Bronchial epithelial cell (primary cell): ENCODE data around the gene RAB14. TPM values are rescaled to one million over a fixed set of nuclear protein-coding genes. Genes with fewer than 3 reads are reported as not detected.
"Not testable (repeated sequence)": the region's sequence is repeated elsewhere in the genome, so short reads cannot be mapped to it uniquely, and the experiment has no call there.

ENCODE experiments used
- DNase-seq: peaks from one replicate; pipeline ENCODE4 v3.0.0-alpha.2; 2010; ENCODE audit warnings: low read depth
- FAIRE-seq: peaks from 2 replicates; lab custom pipeline; 2011; peaks lifted over from hg19 to GRCh38; lab: Jason Lieb, UNC
- H3K27me3 ChIP-seq: 2 replicates; pipeline ENCODE4 v1.5.1; 2011; ENCODE audit warnings: low read length; ENCODE audit not compliant: control insufficient read depth, insufficient read depth
- H3K36me3 ChIP-seq: 2 replicates; pipeline ENCODE4 v1.5.1; 2011; ENCODE audit warnings: low read length; ENCODE audit not compliant: control insufficient read depth, insufficient read depth
- H3K4me3 ChIP-seq: 2 replicates; pipeline ENCODE4 v1.5.1; 2011; ENCODE audit warnings: mild to moderate bottlenecking, low read depth, low read length, control low read depth
- CTCF ChIP-seq: IDR thresholded peaks from 2 replicates; pipeline ENCODE4 v1.5.1; 2011; ENCODE audit warnings: mild to moderate bottlenecking, moderate library complexity, low read length, control low read depth, inconsistent platforms; ENCODE audit not compliant: insufficient read depth, severe bottlenecking
- total RNA-seq: library from RNA; depleted of rRNA; stranded (reverse); fragments of >200 nt; gene quantifications from 2 replicates; pipeline ENCODE4 v1.2.1, GENCODE V29; 2014

The RAB14 gene
- total RNA-seq, 1 donor from 2014 or later: 28.4 TPM

GRCh38 chr9:121182989-121183388 is 18.7 kb downstream of the RAB14 start:
- Histone ChIP-seq H3K27me3 (no peaks in the 10 kb centered on the region), H3K4me3 (no peak overlapping the region), H3K36me3 (peaks cover 9% of the 10 kb centered on the region)
- FAIRE-seq (no peak), DNase-seq (no peak)
- TF ChIP-seq CTCF: no peak

DNA sequence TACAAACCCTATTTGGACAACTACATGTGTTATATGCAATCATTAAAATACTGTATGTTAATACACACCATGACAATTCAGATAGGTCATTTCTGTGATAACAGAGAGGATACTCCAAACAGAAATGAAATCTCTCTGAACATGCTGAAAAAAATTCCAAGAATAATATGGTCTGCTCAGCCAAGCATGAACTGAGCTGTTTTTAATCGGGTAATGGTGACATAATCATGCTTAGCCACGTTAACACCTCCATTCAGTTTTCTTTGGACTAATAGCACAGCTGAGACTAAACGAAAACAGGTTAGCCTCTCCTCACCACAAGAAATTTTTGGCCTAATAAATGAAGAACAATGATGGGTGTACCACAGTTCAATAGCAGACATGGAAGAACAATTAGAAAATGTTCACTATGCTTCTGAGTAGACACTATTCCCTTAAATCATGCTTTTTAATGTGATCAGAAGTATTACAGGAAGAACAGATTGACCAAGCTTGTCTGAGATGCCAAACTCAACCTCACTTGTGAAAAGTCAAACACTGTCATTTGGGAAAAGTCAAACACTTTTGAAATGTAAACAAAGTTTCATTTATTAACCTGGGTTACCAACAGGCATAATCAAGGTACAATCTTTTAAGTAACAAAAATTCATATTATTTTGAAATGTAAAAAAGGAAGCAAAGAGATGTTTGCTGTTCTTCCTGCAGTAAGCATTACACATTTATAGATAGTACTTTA is 19.4 kb downstream of the RAB14 start:
- H3K36me3 ChIP-seq: peaks cover 9% of the 10 kb centered on the region
- no peak for FAIRE-seq

GRCh38 chr9:121179930-121180681 is 21.6 kb downstream of the RAB14 start:
- DNase-seq (no peak), FAIRE-seq (no peak)
- H3K27me3 ChIP-seq: no peaks in the 10 kb centered on the region
- peaks cover 8% of the 10 kb centered on the region for H3K36me3 ChIP-seq
- H3K4me3 ChIP-seq: no peak overlapping the region
- TF ChIP-seq CTCF: no peak

More for the DNA sequence above, 19.4 kb downstream of the RAB14 start:
- Histone ChIP-seq H3K27me3 (no peaks in the 10 kb centered on the region), H3K4me3 (no peak overlapping the region)
- no peak for DNase-seq
- TF ChIP-seq CTCF: no peak

DNA sequence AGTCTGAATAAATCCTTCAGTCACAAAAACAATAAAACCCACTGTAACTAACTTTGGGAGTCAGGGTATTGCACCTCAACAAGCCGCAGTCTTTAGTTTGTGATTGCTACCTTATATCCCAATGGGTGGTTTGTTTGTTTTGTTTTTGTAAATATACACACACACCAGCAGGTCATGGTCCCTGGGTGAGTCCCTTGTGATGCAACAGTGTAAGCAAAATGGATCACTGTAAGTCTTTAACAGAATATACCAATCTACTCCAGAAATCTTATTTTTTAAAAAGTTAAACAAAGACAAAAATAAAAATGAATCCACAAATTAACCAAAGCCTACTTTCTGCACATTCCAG is 22.3 kb downstream of the RAB14 start:
- not testable (repeated sequence) for H3K27me3 ChIP-seq, H3K4me3 ChIP-seq, FAIRE-seq, DNase-seq, H3K36me3 ChIP-seq

DNA sequence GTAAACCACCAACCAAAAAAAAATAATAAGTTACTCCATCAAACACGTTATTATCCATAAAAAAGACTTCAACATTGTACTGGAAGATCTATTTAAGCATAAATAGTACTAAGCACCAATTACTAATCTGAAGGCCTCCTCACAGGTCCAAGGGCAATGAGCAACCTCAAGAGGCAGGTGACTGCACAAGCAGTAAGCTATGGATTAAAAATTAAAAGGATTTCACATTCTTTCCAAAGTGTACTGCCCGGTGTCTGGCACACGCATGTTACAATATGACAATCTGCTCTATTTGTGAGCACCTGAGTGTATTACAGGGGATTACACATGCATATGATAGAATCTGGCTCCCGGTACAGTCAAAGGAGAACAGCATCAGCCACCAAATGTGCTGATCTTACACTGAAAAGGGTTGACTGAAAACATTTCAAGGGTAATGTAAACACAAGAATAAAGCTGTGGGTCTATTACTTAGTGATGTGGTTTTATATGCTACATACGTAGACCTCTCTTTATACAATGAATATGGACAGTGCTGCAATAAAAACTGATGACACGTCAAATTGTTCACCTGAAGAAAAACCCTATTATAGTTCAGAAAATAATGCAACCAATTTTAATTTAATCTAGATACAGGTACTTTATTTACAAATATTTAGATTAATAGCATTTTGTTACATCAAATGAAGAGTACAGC is 22.8 kb downstream of the RAB14 start:
- no peak overlapping the region for H3K4me3 ChIP-seq
- no peak for TF ChIP-seq CTCF
- DNase-seq (no peak), FAIRE-seq (no peak)
- H3K36me3 ChIP-seq: peaks cover 9% of the 10 kb centered on the region
- no peaks in the 10 kb centered on the region for H3K27me3 ChIP-seq

- no peak overlapping the region for H3K4me3 ChIP-seq
- DNase-seq (no peak), FAIRE-seq (no peak)
- H3K36me3 ChIP-seq: peaks cover 13% of the 10 kb centered on the region
- no peak for TF ChIP-seq CTCF
- H3K27me3 ChIP-seq: no peaks in the 10 kb centered on the region
These were observed 28.2 kb downstream of the RAB14 start for GRCh38 chr9:121173501-121173900.
